Pulmonary artery endothelial cell (primary cell): Measurements from ENCODE around the gene USP17L13. TPM values are rescaled to one million over a fixed set of nuclear protein-coding genes. Genes with fewer than 3 reads are reported as not detected.
"Not testable (repeated sequence)": the region's sequence is repeated elsewhere in the genome, so short reads cannot be mapped to it uniquely, and the experiment has no call there.

Source experiments
- DNase-seq: peaks from one replicate; pipeline ENCODE4 v3.0.0-alpha.2; 2011; ENCODE audit warnings: low read depth, low spot score
- total RNA-seq: library from RNA; depleted of rRNA; stranded (reverse); fragments of >200 nt; gene quantifications from 2 replicates; pipeline ENCODE4 v1.2.3, GENCODE V29; 2014

Gene USP17L13
- not detected in 2 replicates for total RNA-seq

DNA sequence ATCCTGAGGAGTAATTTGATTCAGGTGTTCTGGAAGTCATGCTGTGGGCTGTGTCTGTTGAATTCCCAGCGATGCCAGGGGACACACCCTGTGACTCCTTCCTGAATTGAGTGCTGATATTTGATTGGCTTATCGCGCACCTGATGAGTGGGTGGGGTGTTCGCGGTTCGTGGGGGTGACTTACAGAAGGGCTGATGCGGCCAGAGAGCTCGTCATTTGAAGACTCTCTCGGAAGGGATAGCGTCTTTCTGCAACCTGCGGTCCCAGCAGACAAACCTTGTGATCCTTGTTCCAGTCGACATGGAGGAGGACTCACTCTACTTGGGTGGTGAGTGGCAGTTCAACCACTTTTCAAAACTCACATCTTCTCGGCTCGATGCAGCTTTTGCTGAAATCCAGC lies at the start of gene USP17L13:
Gene USP17L13, plus strand, starts transcription at position 301 of the 400 bp plus-strand sequence. Its CDS starts 0 bp downstream, at position 301.
- not testable (repeated sequence) for DNase-seq

DNA sequence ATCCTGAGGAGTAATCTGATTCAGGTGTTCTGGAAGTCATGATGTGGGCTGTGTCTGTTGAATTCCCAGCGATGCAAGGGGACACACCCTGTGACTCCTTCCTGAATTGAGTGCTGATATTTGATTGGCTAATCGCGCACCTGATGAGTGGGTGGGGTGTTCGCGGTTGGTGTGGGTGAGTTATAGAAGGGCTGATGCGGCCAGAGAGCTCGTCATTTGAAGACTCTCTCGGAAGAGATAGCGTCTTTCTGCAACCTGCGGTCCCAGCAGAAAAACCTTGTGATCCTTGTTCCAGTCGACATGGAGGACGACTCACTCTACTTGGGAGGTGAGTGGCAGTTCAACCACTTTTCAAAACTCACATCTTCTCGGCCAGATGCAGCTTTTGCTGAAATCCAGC lies 14.3 kb upstream of the USP17L13 start, which contains the start of gene USP17L10:
Gene USP17L10, plus strand, starts transcription at position 301 of the 400 bp plus-strand sequence. Its CDS starts 0 bp downstream, at position 301.
- DNase-seq, result not testable (repeated sequence)

GRCh38 chr4:9214701-9215100 lies 10.0 kb upstream of the USP17L13 start:
- DNase-seq, result not testable (repeated sequence)

DNA sequence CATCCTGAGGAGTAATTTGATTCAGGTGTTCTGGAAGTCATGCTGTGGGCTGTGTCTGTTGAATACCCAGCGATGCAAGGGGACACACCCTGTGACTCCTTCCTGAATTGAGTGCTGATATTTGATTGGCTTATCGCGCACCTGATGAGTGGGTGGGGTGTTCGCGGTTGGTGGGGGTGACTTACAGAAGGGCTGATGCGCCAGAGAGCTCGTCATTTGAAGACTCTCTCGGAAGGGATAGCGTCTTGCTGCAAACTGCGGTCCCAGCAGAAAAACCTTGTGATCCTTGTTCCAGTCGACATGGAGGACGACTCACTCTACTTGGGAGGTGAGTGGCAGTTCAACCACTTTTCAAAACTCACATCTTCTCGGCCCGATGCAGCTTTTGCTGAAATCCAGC lies 9.6 kb upstream of the USP17L13 start, which contains the start of gene USP17L11:
Gene USP17L11, plus strand, starts transcription at position 301 of the 400 bp plus-strand sequence. Its CDS starts 0 bp downstream, at position 301.
- not testable (repeated sequence) for DNase-seq

DNA sequence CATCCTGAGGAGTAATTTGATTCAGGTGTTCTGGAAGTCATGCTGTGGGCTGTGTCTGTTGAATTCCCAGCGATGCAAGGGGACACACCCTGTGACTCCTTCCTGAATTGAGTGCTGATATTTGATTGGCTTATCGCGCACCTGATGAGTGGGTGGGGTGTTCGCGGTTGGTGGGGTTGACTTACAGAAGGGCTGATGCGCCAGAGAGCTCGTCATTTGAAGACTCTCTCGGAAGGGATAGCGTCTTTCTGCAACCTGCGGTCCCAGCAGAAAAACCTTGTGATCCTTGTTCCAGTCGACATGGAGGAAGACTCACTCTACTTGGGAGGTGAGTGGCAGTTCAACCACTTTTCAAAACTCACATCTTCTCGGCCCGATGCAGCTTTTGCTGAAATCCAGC lies 4.8 kb upstream of the USP17L13 start, which contains the start of gene USP17L12:
Gene USP17L12, plus strand, starts transcription at position 301 of the 400 bp plus-strand sequence. Its CDS starts 0 bp downstream, at position 301.
- DNase-seq, result not testable (repeated sequence)

DNA sequence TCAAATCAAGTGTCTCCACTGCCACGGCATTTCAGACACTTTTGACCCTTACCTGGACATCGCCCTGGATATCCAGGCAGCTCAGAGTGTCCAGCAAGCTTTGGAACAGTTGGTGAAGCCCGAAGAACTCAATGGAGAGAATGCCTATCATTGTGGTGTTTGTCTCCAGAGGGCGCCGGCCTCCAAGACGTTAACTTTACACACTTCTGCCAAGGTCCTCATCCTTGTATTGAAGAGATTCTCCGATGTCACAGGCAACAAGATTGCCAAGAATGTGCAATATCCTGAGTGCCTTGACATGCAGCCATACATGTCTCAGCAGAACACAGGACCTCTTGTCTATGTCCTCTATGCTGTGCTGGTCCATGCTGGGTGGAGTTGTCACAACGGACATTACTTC lies 5.6 kb downstream of the USP17L13 start:
- not testable (repeated sequence) for DNase-seq

DNA sequence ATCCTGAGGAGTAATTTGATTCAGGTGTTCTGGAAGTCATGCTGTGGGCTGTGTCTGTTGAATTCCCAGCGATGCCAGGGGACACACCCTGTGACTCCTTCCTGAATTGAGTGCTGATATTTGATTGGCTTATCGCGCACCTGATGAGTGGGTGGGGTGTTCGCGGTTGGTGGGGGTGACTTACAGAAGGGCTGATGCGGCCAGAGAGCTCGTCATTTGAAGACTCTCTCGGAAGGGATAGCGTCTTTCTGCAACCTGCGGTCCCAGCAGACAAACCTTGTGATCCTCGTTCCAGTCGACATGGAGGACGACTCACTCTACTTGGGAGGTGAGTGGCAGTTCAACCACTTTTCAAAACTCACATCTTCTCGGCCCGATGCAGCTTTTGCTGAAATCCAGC lies 9.4 kb downstream of the USP17L13 start, which contains the start of gene USP17L15:
Gene USP17L15, plus strand, starts transcription at position 301 of the 400 bp plus-strand sequence. Its CDS starts 0 bp downstream, at position 301.
- not testable (repeated sequence) for DNase-seq

- not testable (repeated sequence) for DNase-seq
These were observed 13.8 kb downstream of the USP17L13 start for GRCh38 chr4:9238461-9238860.

DNA sequence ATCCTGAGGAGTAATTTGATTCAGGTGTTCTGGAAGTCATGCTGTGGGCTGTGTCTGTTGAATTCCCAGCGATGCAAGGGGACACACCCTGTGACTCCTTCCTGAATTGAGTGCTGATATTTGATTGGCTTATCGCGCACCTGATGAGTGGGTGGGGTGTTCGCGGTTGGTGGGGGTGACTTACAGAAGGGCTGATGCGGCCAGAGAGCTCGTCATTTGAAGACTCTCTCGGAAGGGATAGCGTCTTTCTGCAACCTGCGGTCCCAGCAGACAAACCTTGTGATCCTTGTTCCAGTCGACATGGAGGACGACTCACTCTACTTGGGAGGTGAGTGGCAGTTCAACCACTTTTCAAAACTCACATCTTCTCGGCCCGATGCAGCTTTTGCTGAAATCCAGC lies 18.9 kb downstream of the USP17L13 start, which contains the start of gene USP17L17:
Gene USP17L17, plus strand, starts transcription at position 301 of the 400 bp plus-strand sequence. Its CDS starts 0 bp downstream, at position 301.
- DNase-seq, result not testable (repeated sequence)

DNA sequence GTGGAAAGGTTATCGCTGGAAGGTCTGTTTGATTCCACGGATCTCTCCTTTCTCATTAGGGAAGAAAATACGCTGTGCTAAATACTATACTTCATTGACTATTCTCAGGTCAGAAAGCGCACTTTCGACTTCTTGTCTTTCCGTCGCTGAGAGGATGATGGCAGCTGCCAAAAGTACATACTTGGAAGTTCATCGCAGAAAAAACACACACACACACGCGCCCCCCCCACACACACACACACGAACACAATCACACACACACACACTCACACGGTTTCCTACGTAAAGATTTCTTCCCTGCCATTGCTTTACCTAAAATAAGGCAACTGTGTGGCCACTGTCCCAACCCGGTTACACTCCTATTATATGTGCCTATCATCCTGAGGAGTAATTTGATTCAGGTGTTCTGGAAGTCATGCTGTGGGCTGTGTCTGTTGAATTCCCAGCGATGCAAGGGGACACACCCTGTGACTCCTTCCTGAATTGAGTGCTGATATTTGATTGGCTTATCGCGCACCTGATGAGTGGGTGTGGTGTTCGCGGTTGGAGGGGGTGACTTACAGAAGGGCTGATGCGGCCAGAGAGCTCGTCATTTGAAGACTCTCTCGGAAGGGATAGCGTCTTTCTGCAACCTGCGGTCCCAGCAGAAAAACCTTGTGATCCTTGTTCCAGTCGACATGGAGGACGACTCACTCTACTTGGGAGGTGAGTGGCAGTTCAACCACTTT lies 23.4 kb downstream of the USP17L13 start, which contains the start of gene USP17L18:
Gene USP17L18, plus strand, starts transcription at position 678 of the 728 bp plus-strand sequence. Its CDS starts 0 bp downstream, at position 678.
- not testable (repeated sequence) for DNase-seq

DNA sequence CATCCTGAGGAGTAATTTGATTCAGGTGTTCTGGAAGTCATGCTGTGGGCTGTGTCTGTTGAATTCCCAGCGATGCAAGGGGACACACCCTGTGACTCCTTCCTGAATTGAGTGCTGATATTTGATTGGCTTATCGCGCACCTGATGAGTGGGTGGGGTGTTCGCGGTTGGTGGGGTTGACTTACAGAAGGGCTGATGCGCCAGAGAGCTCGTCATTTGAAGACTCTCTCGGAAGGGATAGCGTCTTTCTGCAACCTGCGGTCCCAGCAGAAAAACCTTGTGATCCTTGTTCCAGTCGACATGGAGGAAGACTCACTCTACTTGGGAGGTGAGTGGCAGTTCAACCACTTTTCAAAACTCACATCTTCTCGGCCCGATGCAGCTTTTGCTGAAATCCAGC lies 28.4 kb downstream of the USP17L13 start, which contains the start of gene USP17L19:
Gene USP17L19, plus strand, starts transcription at position 301 of the 400 bp plus-strand sequence. Its CDS starts 0 bp downstream, at position 301.
- not testable (repeated sequence) for DNase-seq

- not testable (repeated sequence) for DNase-seq
These were observed 33.1 kb downstream of the USP17L13 start, which contains the start of gene USP17L20 for GRCh38 chr4:9257824-9258223. Gene USP17L20, plus strand, starts transcription at chr4:9258124. Its CDS starts 0 bp downstream, at chr4:9258124.

DNA sequence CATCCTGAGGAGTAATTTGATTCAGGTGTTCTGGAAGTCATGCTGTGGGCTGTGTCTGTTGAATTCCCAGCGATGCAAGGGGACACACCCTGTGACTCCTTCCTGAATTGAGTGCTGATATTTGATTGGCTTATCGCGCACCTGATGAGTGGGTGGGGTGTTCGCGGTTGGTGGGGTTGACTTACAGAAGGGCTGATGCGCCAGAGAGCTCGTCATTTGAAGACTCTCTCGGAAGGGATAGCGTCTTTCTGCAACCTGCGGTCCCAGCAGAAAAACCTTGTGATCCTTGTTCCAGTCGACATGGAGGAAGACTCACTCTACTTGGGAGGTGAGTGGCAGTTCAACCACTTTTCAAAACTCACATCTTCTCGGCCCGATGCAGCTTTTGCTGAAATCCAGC lies 37.9 kb downstream of the USP17L13 start, which contains the start of gene USP17L21:
Gene USP17L21, plus strand, starts transcription at position 301 of the 400 bp plus-strand sequence. Its CDS starts 0 bp downstream, at position 301.
- not testable (repeated sequence) for DNase-seq

GRCh38 chr4:9267319-9267718 lies 42.6 kb downstream of the USP17L13 start, which contains the start of gene USP17L22:
Gene USP17L22, plus strand, starts transcription at chr4:9267619. Its CDS starts 0 bp downstream, at chr4:9267619.
- not testable (repeated sequence) for DNase-seq

- not testable (repeated sequence) for DNase-seq
These were observed 47.0 kb downstream of the USP17L13 start for GRCh38 chr4:9271719-9272118.

Other genes starting within 250 kb of the USP17L13 start
- gene FAM90A26, start 54.5 kb upstream of the USP17L13 start, total RNA-seq, result not detected in 2 replicates
- not detected in 2 replicates for gene USP17L10, start 14.2 kb upstream of the USP17L13 start, total RNA-seq
- gene USP17L11, start 9.5 kb upstream of the USP17L13 start, total RNA-seq, result not detected in 2 replicates
- gene USP17L12, start 4.7 kb upstream of the USP17L13 start, total RNA-seq, result not detected in 2 replicates
- gene USP17L15, start 9.5 kb downstream of the USP17L13 start, total RNA-seq, result not detected in 2 replicates
- not detected in 2 replicates for gene USP17L17, start 19.0 kb downstream of the USP17L13 start, total RNA-seq
- gene USP17L18, start 23.7 kb downstream of the USP17L13 start, total RNA-seq, result not detected in 2 replicates
- gene USP17L19, start 28.5 kb downstream of the USP17L13 start, total RNA-seq, result not detected in 2 replicates
- not detected in 2 replicates for gene USP17L20, start 33.2 kb downstream of the USP17L13 start, total RNA-seq
- gene USP17L21, start 38.0 kb downstream of the USP17L13 start, total RNA-seq, result not detected in 2 replicates
- gene USP17L22, start 42.7 kb downstream of the USP17L13 start, total RNA-seq, result not detected in 2 replicates
- not detected in 2 replicates for gene USP17L24, start 100.3 kb downstream of the USP17L13 start, total RNA-seq
- gene USP17L25, start 105.0 kb downstream of the USP17L13 start, total RNA-seq, result not detected in 2 replicates
- gene USP17L26, start 109.8 kb downstream of the USP17L13 start, total RNA-seq, result not detected in 2 replicates
- gene USP17L5, start 114.5 kb downstream of the USP17L13 start, total RNA-seq, result not detected in 2 replicates
- not detected in 2 replicates for gene USP17L27, start 119.3 kb downstream of the USP17L13 start, total RNA-seq
- gene USP17L28, start 124.0 kb downstream of the USP17L13 start, total RNA-seq, result not detected in 2 replicates
- gene USP17L29, start 128.7 kb downstream of the USP17L13 start, total RNA-seq, result not detected in 2 replicates
- gene USP17L30, start 138.2 kb downstream of the USP17L13 start, total RNA-seq, result not detected in 2 replicates
- not detected in 2 replicates for gene DEFB131A, start 219.5 kb downstream of the USP17L13 start, total RNA-seq